GM18505 (cell line): Measurements from ENCODE around the gene CDHR1.
A peak's percentile ranks its signal among the peaks of the same experiment; 100 is the strongest.

Experiments used
- ATAC-seq: cut with Tn5 transposase; IDR thresholded peaks from one replicate; pipeline ENCODE4 v1.9.1; 2021; ENCODE audit not compliant: unreplicated experiment
- POLR2A ChIP-seq: IDR thresholded peaks from 4 replicates; pipeline ENCODE4 v1.6.1; 2011; ENCODE audit warnings: borderline replicate concordance; ENCODE audit not compliant: insufficient read depth, insufficient read length; ENCODE audit errors: extremely low read depth

Gene CDHR1

DNA sequence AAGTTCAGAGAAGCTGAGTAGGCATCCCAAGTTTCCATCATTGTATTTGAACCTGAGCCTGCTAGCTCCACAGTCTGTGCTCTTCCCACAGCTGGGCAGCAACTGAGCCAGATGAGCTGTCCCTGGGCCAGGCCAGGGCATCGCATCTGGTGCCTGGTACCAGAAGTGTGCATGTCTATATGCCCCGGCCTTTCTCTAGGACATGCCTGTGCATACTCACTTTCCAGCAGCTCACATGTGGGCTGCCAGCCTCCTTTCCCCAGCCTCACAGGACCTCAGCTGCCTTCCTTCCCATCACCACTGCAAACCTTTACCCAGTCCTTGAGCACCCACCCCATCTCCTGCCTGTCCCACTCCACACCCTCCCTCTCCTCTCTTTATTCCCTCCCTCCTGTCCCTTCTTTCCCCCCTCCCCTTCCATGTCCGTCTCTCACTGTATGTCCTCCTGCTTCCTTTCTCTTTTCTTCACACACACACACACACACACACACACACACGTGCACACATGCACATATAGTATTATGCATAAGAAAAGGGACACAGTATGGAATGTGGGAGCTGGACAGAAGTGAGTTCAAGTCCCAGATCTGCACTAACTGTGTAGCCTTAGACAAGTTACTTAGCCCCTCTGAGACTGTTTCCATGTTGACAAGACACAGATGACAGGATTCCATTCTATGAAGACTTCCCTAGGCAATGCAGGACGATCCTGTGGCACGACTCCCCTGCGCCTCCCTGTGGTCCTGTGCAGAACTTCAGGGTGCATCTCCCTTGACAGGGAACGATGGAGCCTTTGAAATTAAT, 10.9 kb downstream of the CDHR1 start:
- TF ChIP-seq POLR2A: no peak
- peak; percentile 74 for ATAC-seq

- ATAC-seq: no peak
Measured at GRCh38 chr10:84205853-84206525, 11.7 kb downstream of the CDHR1 start.

GRCh38 chr10:84208023-84208422, 13.7 kb downstream of the CDHR1 start:
- no peak for TF ChIP-seq POLR2A
- no peak for ATAC-seq

More at GRCh38 chr10:84205853-84206525, 11.7 kb downstream of the CDHR1 start:
- no peak for TF ChIP-seq POLR2A

GRCh38 chr10:84211566-84211965, 17.2 kb downstream of the CDHR1 start:
- no peak for ATAC-seq
- TF ChIP-seq POLR2A: no peak

- no peak for TF ChIP-seq POLR2A
- no peak for ATAC-seq
Measured at GRCh38 chr10:84212014-84212413, 17.7 kb downstream of the CDHR1 start.

- no peak for TF ChIP-seq POLR2A
- no peak for ATAC-seq
Measured at GRCh38 chr10:84213076-84213475, 18.7 kb downstream of the CDHR1 start.

DNA sequence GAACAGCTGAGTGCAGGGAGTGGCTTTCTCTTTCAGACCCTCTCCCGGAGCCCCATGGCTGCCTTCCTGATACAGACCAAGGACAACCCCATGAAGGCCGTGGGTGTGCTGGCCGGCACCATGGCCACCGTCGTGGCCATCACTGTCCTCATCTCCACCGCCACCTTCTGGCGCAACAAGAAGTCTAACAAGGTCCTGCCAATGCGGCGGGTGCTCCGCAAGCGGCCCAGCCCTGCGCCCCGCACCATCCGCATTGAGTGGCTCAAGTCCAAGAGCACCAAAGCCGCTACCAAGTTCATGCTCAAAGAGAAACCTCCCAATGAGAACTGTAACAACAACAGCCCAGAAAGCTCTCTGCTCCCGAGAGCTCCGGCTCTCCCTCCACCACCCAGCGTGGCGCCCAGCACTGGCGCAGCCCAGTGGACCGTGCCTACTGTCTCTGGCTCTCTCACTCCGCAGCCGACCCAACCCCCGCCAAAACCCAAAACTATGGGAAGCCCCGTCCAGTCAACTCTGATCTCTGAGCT, 19.8 kb downstream of the CDHR1 start:
- ATAC-seq: peak; percentile 30

GRCh38 chr10:84214612-84215235, 20.4 kb downstream of the CDHR1 start:
- peak; percentile 76 for ATAC-seq
- TF ChIP-seq POLR2A: no peak

More for the DNA sequence above, 19.8 kb downstream of the CDHR1 start:
- no peak for TF ChIP-seq POLR2A

DNA sequence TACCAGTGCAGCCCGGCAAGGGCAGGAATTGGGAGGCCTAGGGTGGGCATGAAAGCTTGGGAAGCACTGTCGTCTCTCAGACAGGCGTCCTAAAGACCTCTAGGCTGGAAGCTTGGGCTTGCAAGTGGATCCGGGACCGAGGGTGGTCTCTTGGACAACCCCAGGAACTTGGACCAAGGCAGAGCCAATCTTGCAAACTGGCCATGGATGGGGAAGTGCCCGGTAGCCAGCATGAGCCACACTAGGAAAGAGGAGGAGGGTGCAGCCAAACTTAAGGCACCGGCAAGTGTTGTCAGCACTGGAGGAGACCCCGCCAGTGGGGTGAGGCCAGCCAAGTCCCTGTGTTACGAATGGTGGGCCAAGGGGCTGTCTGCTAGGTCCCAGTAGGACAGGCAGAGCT, 22.5 kb downstream of the CDHR1 start:
- no peak for TF ChIP-seq POLR2A
- ATAC-seq: no peak

- ATAC-seq: no peak
- no peak for TF ChIP-seq POLR2A
Measured at GRCh38 chr10:84217746-84218145, 23.4 kb downstream of the CDHR1 start.

- no peak for ATAC-seq
- TF ChIP-seq POLR2A: no peak
Measured at GRCh38 chr10:84221916-84222315, 27.6 kb downstream of the CDHR1 start.

GRCh38 chr10:84224411-84225028, 30.2 kb downstream of the CDHR1 start:
- ATAC-seq: no peak
- no peak for TF ChIP-seq POLR2A
